GM12892 (cell line): Measurements from ENCODE around the gene CASP8AP2.

Source experiments
- POLR2A ChIP-seq: IDR thresholded peaks from 2 replicates; pipeline ENCODE4 v1.6.1; 2011; ENCODE audit warnings: low read depth, low read length, control low read depth
- POLR2AphosphoS5 ChIP-seq: IDR thresholded peaks from 2 replicates; pipeline ENCODE4 v1.6.1; 2011; ENCODE audit warnings: low read depth, low read length, control low read depth

GRCh38 chr6:89797317-89797716 is 32.4 kb upstream of the CASP8AP2 start:
- TF ChIP-seq POLR2AphosphoS5 (no peak), POLR2A (no peak)
